Measurements from ENCODE around the gene HS6ST1.

HS6ST1 gene

DNA sequence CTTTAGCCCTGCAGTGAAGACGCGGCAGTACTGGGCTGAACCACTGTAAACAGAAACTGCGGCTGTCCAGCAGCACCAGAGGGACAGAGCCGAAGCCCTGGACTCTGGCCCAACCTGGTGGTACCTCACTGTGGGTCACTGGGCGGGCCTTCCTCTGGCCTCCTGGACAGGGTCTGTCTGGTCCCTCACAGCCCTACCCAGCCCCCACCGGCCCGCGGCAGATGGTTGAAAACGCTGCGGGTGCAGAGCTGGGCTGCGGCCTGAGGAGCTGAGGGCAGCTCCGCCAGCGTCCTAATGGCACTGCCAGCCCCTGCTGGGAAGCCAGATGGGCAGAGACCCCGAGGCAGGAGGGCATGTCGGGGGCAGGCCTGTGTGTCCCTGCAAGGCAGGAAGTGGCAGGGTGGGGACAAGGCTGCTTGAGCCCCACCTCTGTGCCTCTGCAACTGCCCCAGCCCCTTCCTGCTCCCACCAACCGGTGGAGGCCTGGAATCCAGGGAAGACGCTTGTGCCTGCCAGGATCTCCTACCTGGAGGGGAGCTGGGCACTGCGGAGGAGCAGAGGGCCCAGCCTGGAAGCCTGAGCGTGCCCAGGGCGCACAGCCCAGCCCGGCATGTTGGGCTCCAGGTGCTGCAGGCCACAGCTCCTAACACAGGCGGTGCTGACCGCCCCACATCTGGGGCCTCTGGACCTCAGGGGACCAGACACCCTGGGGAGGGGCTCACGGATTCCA is 36.3 kb downstream of the HS6ST1 start:
- no peak for DNase-seq (ENCODE audit: low read depth, low spot score)

DNA sequence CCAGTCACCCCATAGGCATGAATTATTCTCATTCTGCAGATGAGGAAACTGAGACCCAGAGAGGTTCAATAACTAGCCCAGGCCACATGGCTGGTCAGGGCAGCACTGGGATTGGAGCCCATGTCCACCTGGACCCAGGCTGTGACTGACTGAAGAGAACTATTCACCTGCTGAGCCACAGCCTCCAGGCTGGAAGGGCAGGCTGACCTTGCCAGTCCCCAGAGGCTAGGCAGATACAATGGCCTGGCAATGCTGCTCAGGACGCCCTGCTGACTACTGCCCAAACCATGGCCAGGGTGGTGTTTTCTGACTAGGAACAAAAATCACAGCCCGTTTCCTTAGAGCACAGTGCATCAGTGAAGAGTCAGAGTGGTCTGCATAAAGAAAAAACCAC is 36.8 kb downstream of the HS6ST1 start:
- DNase-seq (ENCODE audit: low read depth, low spot score) = no peak

DNA sequence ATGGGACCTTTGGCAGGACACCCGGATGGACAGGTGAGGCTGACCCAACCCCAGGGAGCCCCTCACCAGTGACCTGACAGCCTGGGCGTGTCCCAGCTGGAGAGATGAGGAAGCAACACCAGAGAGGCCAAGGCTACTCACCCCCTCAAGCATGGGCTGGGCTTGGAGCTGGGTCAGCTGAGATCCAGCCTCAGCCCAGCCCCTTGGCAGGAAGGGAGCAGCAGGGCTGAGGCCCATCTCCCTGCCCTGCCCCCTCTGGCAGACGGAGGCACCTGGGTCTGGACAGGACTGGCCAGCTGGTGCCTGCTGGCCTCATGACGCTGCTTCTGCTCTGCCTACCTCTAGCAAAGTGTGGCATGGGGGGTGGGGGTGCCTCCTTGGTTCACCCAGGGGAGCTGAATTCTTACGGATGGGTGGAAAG is 37.8 kb downstream of the HS6ST1 start:
- no peak for DNase-seq (ENCODE audit: low read depth, low spot score)

DNA sequence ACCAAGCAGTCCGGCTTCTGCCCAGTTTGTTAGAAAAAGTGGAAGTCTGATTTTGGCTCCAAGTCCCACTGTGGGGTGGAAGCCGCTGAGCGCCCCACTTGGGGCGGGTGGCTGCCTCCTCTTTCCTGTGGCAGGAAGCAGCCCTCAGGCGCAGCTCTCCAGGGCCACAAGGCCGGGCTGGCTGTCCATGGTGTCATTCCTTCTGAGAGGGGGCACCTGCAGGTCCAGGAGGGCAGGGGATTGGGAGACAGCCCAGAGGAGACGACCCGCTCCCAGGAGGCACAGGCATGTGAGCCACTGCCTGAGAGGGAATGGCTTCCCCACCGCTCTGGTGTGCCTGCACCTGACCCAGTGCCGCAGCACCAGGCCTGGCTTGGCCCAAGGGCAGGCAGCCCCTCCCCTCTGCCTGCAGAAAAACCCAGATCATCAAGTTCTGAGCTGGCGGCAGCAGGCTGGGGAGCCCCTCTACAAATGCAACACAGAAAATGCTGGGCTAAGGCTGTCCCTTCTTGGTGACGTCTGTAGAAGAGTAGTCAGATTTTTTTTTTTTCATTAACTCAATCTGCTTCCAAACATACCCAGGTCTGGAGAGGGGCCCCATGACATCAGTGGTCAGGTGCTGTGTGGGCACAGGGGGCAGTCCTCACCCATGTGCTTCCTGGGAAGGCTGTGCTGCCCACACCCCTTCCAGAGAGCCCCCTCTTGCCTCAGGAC is 38.4 kb downstream of the HS6ST1 start:
- no peak for DNase-seq (ENCODE audit: low read depth, low spot score)

DNA sequence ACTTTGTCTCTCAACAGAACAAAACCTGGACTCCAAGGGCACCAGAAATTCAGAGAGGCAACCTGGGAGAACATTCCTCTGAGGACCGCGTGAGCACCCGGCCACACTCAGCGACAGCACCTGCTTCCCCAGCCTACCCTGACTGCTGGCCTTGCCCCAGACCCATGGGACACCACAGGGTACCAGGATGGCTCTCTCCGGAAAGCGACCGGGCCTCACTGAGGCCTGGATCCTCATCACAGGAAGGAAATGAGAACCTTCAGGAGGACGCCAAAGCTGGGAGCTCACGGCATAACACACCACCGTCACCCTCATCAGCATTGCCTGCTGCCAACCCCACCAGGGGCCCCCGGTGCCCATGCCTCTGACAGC is 38.9 kb downstream of the HS6ST1 start:
- no peak for DNase-seq (ENCODE audit: low read depth, low spot score)

DNA sequence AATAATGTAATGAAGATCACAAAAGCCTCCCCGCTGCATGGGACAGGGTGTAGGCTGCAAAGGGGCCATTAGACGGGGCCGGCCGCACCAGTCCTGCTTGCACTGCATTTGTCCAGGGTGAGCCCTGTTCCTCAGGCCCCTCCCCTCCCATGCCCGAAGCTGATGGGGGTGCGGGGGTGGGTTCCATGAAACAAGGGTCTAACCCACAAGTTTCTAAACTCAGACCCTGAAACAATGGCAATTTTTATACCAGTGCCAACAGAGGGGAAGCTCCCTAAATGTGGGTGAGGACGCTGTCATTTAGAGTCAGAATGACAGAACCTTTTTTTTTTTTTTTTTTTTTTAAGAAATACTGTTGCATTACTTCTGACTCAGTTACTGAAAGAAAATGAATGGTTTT is 39.7 kb downstream of the HS6ST1 start:
- no peak for DNase-seq (ENCODE audit: low read depth, low spot score)

DNA sequence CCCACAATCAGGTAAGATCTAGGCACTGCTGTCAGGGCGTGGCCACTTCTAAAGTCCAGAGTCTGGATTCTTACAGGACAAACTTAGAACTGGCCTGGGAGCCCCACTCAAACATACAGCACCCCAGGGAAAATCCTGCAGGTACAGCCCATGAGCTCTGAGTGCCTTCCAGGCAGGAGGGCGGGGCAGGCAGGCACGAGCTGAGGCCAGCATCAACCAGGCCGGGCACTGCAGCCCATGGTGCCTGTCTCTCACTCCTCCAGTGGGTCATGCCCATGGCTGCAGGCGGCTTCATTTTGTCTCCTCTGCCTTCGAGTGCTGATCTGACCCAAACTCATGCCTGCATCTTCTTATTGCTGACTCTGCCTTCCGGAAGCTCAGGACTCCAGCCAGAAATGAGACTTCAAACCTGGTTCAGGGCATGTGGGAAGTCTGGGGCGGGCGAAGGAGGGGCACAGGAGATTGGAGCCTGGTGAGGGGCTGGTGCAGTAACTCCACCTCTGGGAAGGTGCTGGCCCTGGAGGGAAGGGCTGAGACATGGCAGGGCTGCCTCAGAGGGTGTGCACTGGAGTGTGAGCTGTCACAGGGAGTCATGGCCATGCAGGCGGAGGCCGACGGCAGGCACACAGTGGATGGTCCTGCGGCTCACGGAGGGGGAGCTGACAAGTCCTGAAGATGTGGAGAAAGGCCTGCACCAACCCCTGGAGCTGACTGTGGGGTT is 40.5 kb downstream of the HS6ST1 start:
- no peak for DNase-seq (ENCODE audit: low read depth, low spot score)

DNA sequence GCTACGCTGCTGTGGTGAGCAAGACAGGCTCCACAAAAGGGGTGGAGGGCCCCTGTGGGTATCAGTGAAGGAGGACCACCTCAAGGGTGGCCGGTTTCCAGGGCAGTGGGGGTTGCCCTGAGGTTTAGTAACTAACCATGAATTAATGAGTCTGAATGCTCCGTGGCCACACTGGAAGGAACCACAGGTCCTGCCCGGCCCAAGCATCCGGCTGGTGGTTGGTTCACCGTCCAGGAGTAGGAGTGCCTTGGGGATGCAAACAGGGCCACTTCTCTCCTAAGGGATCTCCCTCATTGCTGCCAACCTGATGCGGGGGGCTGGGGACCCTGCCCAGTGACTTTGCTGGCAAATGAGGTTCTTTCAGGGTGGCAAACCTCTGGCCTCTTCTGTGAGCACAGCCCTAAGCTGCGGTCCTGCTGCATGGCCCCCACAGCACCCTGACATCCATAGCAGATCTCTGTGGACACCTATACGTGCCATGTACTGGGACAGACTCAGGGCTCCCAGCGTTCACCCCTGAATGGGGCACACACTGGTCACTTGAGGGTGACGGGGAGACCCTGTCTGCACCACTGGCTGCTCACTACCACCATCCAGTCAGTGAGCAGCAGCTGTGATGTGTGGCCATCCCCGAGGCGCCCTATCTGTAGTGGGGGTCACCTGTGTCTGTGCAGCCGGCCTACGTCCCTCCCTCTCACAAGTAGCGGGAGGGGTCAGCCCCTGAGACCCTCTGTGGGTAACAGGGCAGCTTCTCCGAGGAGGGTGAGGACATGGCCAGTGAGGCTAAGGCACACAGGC is 41.6 kb downstream of the HS6ST1 start:
- no peak for DNase-seq (ENCODE audit: low read depth, low spot score)

DNA sequence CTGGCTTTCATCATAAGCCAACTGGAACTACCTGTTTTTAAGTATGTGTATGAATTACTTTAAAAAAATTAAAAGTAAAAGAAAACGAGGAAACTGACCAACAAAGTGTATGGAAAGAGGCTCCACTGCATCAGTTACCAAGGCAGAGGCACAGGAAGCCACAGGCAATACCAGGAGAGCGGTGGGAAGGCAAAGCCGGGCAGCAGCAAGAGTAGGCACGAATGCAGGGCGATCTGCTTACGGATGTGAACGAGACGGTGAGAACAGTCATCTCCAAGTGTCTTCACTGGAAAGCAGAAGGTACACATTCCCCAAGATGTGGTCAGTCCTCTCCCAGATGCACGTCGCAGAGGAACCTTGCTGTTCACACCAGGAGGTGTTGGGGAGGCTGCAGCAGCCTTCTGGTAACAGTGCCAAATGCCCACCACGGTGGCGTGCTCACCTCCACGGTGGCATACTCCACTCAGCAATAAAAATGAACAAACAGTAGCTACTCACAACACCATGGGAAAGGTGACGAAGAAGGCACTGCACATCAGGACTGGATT is 43.1 kb downstream of the HS6ST1 start:
- no peak for DNase-seq (ENCODE audit: low read depth, low spot score)

DNA sequence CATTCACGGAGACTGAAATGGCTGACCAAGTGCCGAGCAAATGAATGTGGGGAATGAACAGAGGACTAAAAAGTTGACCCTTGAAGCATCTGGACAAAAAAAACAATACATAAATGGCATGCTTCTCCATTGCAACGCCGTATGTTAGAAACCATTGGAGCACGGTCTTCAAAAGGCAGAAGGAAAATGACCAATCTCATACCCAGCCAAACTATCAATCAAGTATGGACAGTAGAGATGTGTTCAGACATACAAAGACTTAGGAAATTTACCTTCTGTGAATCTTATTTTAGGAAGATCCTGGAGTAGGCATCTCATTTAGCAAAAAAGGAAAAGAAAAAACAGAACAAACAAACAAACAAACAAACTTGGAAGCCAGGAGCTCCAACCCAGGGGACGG is 44.5 kb downstream of the HS6ST1 start:
- no peak for DNase-seq (ENCODE audit: low read depth, low spot score)

DNA sequence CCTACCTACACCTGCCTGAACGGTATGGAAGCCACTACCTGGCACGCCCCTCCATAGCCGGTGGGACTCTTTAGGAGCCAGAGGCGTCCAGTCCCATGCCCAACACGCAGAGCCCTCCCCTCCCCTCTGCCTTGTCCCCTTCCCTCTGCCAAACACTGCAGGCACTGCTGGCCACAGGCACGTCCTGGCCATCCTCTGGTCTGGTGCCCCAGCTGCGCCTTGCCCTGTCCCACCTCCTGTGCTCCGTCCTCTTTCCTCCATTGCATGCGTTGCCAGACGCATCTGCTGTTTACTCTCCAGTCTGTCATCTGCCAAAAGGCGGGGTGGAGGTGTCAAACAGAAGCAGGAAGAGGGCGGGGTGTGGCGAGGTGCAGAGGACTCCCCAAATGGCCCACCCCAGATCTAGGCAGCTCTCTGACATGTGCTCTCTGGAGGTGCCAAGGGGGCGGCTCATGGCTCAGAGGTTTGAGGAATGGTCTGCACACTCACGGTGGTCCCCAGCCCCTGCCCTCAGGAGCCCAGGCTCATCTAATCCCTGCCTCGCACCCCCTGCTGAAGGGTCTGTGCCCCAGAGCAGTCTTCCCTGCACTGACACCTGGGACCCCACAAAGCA is 45.1 kb downstream of the HS6ST1 start:
- DNase-seq (ENCODE audit: low read depth, low spot score) = no peak

DNA sequence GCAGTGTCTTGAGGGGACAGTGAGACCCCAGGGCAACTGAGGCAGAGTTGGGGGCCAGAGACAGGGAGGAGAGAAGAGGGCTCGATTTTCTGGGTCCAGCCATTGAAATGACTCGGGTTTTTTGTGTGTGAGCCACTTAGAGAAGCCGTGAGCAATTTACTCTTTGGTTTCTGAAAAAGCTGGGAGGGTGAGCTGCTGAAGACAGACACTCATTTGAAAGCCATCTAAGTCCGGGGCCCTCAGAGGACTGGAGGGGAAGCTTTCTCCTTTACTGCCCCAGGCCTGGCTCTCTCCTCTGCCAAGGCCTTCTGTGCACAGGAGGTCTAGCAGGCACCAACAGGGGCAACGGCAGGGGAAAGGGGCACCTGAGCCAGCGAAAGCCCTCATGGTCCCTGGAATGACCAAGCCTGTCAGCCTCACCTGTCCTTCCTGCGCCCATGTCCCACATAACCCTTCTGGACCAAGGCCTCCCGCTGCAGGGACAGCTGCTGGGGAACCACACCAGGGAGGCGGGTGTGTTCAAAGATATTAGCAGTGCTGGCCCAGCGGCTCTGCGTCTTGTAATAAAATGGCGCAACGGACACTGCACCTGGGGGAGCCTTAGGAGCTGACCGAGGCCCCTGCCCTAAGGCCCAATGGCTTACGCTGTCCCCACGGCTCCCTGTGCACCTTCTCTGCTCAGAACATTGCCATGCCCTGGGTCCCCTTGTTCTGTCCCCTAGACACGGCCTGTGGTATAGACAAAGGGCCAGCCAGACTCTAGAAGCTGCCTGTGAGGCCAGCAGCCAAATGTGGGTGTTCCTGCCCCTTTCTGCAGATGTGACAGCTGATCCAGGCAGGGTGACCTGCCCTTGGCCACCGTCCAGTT is 45.8 kb downstream of the HS6ST1 start:
- DNase-seq (ENCODE audit: low read depth, low spot score) = no peak

DNA sequence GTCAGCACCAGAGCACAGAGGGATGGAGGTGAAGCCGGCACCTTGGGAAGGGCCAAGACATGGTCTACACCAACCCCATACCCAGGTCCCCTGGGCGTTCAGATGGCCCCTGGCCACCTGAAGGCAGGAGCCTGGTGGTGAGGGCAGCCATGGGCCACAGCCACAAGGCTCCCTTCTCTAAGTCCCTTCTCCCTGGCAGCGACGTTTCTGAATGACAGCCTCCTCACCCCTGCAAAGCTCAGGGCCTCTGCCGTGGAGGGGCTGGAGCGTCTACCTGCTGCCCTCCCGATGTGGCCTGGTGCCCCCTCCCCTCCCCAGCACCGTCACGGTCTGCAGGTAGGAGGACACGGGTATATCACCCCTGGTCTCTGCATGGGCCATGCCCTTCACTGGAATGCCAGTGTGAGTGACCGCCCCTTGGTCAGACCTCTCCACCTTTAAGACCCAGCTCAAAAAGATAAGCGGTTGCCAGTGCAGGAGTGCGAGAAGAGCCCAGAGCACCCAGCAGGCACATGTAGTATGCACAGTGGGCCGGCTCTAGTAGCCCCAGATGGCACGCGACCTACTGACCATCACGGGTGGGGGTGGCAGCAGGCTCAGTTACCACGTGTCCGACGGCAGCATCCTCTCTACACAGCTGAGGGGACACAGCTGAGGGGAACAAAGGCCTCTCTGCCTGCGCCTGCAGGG is 46.6 kb downstream of the HS6ST1 start:
- DNase-seq (ENCODE audit: low read depth, low spot score) = no peak

DNA sequence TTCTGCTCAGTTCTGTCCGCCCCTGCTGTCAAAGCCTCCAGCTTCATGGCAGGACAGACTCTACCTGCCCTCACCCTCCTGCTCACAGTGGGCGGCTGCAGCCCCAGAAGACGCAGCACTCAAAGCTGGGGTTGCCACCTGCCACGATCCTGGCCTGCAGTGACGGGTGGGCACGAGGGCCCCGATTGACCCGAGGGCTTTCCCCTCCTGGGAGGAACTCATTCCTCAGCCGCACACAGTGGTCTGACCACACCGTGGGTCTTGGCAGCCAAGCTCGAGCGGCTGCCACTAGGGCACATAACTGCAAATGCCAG is 47.1 kb downstream of the HS6ST1 start:
- no peak for DNase-seq (ENCODE audit: low read depth, low spot score)

DNA sequence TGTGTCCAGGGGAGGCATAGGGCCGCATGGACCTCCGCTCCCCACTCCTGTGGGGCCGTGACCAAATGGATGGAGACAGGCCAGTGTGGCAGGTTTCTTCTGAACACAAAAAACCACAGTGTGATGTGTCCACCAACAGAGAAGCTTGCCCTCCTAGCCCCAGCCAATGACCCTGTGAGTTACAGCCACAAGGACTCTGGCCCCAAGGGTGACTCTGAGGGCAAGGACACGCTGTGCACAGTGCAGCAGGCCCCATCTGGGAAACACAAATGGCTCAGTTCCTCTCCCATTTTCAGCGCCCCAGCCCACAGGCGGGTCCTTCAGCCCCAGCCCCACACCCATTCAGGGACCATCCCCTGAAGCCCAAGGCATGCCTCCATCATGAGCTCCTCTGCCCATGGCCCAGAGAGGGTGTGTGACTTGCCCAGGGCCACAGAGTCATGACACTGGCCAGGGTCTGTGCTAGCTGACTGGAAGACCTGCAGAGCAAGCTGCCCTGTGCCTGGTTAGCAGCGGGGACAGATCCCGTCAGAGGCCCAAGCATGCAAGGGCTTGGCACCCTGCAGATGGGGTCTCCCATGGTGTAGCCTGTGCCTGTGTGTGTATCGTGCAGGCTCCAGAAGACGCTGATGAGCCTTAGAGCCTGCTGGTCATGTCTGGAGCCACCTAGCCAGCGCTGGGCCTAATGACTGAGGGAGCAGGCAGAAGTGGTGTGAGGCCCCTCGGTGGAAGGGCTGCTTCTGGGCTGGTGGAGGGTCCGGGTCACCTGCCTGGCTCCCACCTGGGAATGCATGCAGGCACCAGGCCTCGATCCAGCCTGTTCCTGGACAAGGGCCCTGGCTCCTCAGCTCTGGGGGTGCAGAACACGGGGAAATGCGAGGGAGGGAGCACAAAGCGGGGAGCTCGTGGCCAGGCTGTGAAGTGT is 47.7 kb downstream of the HS6ST1 start:
- DNase-seq (ENCODE audit: low read depth, low spot score) = no peak

DNA sequence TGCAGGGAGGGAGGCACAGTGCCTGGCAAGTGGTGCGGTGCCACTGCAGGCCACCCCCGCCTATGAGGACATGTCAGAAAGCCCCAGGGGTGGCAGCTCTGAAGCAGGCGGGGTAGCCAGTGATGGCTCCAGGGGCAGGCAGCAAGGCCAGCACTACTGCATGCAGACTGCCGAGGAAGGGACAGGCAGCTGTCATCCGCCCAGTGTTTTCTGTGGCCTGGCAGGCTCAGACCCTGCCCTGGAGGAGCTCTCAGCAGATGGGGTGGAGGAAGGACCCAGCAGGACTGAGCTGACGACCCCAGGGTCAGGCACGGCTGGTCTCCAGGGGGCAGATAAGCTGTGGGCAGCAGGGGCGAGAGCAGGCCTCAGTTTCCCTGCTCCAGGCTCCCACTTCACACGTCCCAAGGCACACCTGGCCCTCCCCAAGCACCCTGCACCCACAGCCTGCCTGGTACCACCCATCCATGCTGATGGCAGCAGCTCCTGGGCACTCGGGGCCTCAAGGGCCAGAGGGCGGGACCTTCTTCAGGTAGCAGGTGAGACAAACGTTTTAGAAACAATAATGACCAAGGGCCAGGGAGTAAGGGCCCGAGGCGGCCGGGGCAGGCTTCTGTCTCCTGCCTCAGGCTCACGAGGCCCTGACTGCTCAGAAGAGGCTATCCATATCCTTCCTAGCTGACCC is 48.5 kb downstream of the HS6ST1 start:
- no peak for DNase-seq (ENCODE audit: low read depth, low spot score)

DNA sequence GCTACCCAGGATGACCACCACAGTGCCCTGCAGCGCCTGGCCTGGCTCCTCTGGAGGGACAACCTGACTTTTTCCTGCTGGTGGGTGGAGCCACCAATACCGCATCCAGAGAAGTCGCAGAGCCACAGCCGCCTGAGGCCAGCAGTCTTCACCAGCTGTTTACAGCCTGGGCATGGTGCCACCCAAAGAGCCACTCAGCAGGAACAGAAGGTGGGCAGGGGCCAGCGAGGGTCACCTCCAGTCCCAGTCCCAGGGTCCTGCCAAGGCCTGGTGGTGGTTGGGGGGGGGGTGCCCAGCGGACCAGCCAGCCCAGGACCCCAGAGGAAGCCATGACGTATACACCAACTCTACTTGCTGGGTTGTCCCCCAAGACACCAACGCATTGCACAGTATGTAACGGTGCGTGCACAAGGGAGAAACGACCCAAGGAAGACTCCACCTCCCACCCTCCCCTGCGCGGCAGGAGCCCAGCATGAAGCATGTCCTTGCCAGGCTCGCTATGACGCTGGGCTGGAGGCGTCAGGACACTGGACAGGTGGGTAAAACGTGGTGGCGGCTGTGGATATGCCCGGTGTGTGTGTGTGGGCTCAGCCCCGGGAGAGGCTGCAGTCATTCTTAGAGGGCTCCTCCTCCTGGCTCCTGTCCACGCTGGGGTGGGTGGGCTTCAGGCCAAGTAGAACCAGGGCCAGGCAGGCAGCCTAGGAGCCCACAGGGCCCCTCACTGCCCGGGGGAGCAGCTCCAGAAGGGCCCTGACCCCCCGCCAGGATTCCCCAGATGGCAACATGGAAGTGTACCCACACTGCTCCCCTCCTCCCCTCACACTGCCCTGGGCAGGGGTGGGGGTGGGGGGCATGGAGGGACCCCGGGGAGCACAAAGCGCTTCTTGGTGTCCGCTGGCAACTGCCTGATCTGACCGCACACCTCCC is 49.3 kb downstream of the HS6ST1 start:
- DNase-seq (ENCODE audit: low read depth, low spot score) = no peak
